Measurements from ENCODE around the gene S100A6.
"Not testable (repeated sequence)": the region's sequence is repeated elsewhere in the genome, so short reads cannot be mapped to it uniquely, and the experiment has no call there.

Gene S100A6

GRCh38 chr1:153532769-153533599 is 2.8 kb downstream of the S100A6 start:
- peak in 54 of 58 donors; percentile 22 to 80 (median 54) for DNase-seq

DNA sequence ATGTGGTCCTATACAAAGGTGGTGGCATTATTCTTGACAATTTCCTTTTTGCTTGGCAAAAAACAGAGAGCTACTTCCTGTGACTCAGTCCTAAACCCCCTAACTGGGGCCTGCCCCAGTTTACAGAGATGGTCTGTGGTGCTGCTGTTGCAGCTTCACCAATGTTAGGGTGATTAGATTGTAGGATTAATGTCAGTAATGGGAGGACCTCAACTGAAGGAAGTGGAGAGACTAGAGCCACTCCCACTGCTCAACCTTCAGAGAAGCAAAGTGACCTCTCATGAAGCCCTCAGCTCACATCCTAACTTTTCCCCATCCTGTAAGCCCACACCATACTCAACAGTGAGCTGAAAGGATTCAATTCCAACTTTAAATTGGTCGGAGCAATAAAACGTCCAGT is 3.6 kb downstream of the S100A6 start:
- no peak for DNase-seq

DNA sequence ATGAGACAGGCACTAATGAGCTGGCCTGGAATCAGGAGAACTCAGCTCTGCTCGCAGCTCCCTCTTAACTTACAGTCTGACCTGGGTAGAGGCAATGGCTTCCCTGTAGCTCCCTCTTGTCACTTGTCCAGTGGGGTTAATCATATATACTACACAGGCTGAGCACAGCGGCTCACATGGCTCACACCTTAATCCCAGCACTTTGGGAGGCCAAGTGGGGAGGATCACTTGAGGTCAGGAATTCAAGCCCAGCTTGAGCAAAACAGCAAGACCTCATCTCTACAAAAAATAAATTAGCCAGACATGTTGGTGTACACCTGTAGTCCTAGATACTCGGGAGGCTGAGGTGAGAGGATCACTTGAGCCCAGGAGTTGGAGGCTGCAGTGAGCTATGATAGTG is 4.2 kb downstream of the S100A6 start:
- DNase-seq: no peak

- DNase-seq: no peak
These were observed 8.1 kb downstream of the S100A6 start for GRCh38 chr1:153527683-153528040.

GRCh38 chr1:153527023-153527682 is 8.6 kb downstream of the S100A6 start:
- DNase-seq: no peak

GRCh38 chr1:153526132-153526543 is 9.7 kb downstream of the S100A6 start:
- no peak for DNase-seq

DNA sequence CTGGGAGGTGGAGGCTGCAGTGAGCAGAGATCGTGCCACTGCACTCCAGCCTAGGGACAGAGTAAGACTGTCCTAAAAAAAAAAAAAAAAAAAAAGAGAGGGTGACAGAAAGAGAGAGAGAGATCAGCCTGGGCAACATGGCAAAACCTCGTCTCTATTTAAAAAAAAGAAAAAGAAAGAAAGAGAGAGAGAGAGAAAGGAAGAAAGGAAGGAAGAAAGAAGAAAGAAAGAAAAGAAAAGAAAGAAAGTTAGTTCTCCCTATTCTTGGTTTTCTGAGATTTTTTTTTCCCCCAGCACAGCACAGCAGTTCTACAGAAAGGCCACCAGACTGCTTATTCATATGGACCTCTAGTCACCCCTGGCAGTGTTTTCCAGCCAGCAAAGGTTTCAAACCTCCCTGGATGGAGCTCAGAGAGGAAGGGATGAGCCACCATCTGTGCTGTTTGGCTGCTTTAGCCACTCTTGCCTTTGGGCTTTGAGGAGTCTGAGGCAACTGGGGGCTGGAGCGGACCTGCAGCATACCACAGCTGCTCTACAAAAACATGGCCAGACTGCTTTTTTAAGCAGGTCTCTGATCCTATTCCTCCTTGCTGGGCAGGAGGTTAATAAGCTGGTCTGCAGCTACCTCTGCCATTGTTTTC is 10.6 kb downstream of the S100A6 start:
- no peak for DNase-seq

GRCh38 chr1:153522353-153523048 is 13.3 kb downstream of the S100A6 start:
- not testable (repeated sequence) for DNase-seq

- DNase-seq: not testable (repeated sequence)
These were observed 14.0 kb downstream of the S100A6 start for GRCh38 chr1:153521808-153522207.

GRCh38 chr1:153520818-153521476 is 14.8 kb downstream of the S100A6 start:
- DNase-seq: no peak

DNA sequence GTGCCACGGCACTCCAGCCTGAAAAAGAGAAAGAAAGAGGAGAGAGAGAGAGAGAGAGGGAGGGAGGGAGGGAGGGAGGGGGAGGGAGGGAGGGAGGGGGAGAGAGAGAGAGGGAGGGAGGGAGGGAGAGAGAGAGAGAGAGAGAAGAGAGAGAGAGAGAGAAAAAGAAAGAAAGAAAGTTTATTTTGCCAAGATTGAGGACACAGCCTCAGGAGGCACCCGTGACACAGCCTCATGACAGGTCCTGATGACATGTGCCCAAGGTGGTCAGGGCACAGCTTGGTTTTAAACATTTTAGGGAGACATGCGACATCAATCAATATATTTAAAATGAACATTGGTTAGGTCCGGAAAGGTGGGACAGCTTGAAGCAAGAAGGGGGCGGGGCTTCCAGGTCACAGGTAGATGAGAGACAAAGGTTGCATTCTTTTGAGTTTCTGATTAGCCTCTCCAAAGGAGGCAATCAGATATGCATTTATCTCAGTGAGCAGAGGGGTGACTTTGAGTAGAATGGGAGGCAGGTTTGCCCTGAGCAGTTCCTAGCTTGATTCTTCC is 15.6 kb downstream of the S100A6 start:
- DNase-seq: not testable (repeated sequence)

GRCh38 chr1:153519242-153519641 is 16.5 kb downstream of the S100A6 start:
- DNase-seq: no peak

GRCh38 chr1:153515504-153516394 is 20.0 kb downstream of the S100A6 start:
- no peak for DNase-seq

DNA sequence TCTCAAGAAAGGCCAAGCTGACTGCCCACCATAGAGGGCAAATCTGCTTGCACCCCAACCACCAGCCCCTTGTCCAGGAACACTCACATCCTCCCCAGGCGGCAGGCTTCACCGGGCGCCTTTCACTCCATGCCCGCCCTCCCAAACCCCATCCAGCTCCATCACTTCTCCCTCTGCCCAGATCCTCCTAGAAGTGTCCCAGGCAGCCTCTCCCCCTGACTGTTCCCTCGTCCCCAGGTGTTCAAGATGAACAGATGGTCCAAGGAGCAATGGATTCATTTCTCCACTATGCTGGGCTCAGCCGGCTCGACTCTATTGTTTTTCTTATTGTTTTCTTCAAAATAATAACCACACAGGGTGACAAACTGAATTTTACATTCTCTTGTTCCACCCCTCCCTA is 22.1 kb downstream of the S100A6 start:
- no peak for DNase-seq

GRCh38 chr1:153513023-153513422 is 22.8 kb downstream of the S100A6 start:
- DNase-seq: no peak

GRCh38 chr1:153510984-153511410 is 24.8 kb downstream of the S100A6 start:
- DNase-seq: peak in 53 of 58 donors; percentile 5 to 81 (median 44)

- peak in 5 of 58 donors; percentile 6 to 19 (median 13) for DNase-seq
These were observed 25.9 kb downstream of the S100A6 start for GRCh38 chr1:153509729-153510354.

GRCh38 chr1:153509036-153509435 is 26.8 kb downstream of the S100A6 start:
- DNase-seq: no peak

GRCh38 chr1:153507926-153508583 is 27.7 kb downstream of the S100A6 start:
- DNase-seq: no peak

All from anterior cingulate cortex (tissue), 58 donors.